Measurements from ENCODE around the gene FOLR1.

The FOLR1 gene

DNA sequence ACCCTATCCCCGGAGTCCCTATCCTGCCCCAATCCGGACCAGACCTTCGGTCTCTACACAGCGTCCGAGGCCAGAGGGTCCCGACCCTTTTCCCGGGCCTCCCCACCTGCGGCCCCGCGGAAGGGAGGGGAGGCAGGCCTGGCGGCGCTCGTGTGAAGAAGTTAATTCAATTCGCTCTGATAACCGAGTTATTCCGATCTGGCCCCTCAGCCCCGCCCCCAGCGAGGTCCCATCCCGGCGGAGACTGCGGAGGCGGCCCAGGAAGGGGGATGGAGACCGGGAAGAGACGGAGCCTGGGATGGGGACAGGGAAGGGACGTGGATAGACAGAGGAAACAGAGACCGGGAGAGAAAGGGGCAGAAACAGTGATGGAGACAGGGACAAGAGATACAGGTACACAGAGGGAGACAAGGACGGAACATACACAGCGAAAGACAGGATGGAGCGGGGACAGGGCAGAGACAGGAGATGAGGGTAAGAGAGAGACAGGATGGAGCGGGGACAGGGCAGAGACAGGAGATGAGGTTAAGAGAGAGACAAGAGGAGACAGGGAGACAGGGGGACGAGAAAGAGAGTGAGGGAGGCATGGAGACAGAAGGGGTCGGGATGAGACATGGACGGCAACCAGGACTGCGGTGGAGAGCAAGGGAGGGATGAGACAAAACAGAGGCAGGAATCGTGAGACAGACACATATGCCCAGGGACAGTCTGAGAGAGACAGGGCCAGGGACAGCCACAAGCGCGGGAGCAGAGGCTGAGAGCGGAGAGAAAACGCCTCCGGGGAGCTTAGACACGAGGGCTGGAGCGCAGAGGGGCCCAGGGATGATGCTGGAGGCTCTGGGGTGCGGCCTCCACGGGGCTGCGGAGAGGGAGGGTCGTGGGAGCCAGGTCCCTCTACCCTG is 52.7 kb downstream of the FOLR1 start:
- Histone ChIP-seq H3F3A (ENCODE audit: insufficient read depth, low read length) (no peaks in the 10 kb centered on the region), H4K20me1 (ENCODE audit: insufficient read depth, low read length) (no peaks in the 10 kb centered on the region), H3K4me1 (ENCODE audit: low read length) (no peaks in the 10 kb centered on the region), H3K4me2 (ENCODE audit: low read depth, low read length) (no peak overlapping the region), H3K9me2 (replicated peaks; ENCODE audit: insufficient read depth, low read length) (no peaks in the 10 kb centered on the region), H3K79me2 (ENCODE audit: low read length) (no peaks in the 10 kb centered on the region), H3K27ac (ENCODE audit: low read length) (no peak overlapping the region), H3K9me3 (replicated peaks; ENCODE audit: insufficient read depth, low read length) (no peaks in the 10 kb centered on the region), H2AFZ (ENCODE audit: low read length) (no peak overlapping the region), H3K27me3 (replicated peaks; ENCODE audit: insufficient read depth, low read length) (peaks cover 30% of the 10 kb centered on the region), H3K9ac (ENCODE audit: low read length) (no peak overlapping the region), H3K36me3 (replicated peaks; ENCODE audit: insufficient read depth, low read length) (no peaks in the 10 kb centered on the region), H3K4me3 (ENCODE audit: low read length) (no peak overlapping the region)
- DNase-seq: no peak
- no peak for TF ChIP-seq EZH2 (optimal IDR thresholded peaks at IDR 0.05; ENCODE audit: low read depth, low read length)
- no peak for TF ChIP-seq EZH2phosphoT487 (IDR thresholded peaks at IDR 0.05; ENCODE audit: low read length)
- TF ChIP-seq, protein P1, sequence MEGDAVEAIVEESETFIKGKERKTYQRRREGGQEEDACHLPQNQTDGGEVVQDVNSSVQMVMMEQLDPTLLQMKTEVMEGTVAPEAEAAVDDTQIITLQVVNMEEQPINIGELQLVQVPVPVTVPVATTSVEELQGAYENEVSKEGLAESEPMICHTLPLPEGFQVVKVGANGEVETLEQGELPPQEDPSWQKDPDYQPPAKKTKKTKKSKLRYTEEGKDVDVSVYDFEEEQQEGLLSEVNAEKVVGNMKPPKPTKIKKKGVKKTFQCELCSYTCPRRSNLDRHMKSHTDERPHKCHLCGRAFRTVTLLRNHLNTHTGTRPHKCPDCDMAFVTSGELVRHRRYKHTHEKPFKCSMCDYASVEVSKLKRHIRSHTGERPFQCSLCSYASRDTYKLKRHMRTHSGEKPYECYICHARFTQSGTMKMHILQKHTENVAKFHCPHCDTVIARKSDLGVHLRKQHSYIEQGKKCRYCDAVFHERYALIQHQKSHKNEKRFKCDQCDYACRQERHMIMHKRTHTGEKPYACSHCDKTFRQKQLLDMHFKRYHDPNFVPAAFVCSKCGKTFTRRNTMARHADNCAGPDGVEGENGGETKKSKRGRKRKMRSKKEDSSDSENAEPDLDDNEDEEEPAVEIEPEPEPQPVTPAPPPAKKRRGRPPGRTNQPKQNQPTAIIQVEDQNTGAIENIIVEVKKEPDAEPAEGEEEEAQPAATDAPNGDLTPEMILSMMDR (IDR thresholded peaks at IDR 0.05; ENCODE audit: low read length): no peak

DNA sequence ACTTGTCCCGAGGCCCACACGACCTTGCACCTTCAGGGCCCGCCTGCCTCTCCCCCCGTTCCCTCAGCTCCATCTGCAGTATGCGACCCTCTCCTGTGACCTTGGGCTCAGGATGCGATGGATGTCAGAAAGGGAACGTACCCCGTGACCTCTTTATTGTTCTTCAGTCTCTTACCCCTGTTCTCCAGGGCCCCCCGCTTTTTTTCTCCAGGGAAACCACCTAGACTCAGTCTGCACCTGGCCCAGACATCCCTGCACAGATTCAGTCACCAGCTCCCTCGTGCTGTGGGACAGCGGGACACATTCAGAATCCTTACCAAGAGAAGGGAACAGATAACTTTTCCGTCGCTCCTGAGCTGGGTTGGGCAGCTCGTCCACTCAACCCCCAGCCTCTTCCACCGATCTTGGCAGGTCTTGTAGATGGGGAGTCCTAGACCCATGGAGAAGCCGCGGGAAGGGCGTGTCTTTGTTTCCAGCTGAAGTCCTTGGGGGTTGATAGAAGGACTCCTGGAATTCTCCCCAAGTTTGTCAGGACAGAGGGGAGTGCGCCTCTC is 53.4 kb downstream of the FOLR1 start:
- no peaks in the 10 kb centered on the region for H3K9me2 ChIP-seq (replicated peaks; ENCODE audit: insufficient read depth, low read length)
- H3K79me2 ChIP-seq (ENCODE audit: low read length): no peaks in the 10 kb centered on the region
- no peak overlapping the region for H2AFZ ChIP-seq (ENCODE audit: low read length)
- no peak for DNase-seq
- TF ChIP-seq, protein P1 (IDR thresholded peaks at IDR 0.05; ENCODE audit: low read length): no peak
- no peak for TF ChIP-seq EZH2phosphoT487 (IDR thresholded peaks at IDR 0.05; ENCODE audit: low read length)
- no peak for TF ChIP-seq EZH2 (optimal IDR thresholded peaks at IDR 0.05; ENCODE audit: low read depth, low read length)
- no peak overlapping the region for H3K4me2 ChIP-seq (ENCODE audit: low read depth, low read length)
- no peaks in the 10 kb centered on the region for H3K9me3 ChIP-seq (replicated peaks; ENCODE audit: insufficient read depth, low read length)
- H3K4me3 ChIP-seq (ENCODE audit: low read length): no peak overlapping the region
- H3K36me3 ChIP-seq (replicated peaks; ENCODE audit: insufficient read depth, low read length): no peaks in the 10 kb centered on the region
- H3K4me1 ChIP-seq (ENCODE audit: low read length): no peaks in the 10 kb centered on the region
- no peak overlapping the region for H3K27ac ChIP-seq (ENCODE audit: low read length)
- H4K20me1 ChIP-seq (ENCODE audit: insufficient read depth, low read length): no peaks in the 10 kb centered on the region
- H3K9ac ChIP-seq (ENCODE audit: low read length): no peak overlapping the region
- H3K27me3 ChIP-seq (replicated peaks; ENCODE audit: insufficient read depth, low read length): peaks cover 25% of the 10 kb centered on the region
- no peaks in the 10 kb centered on the region for H3F3A ChIP-seq (ENCODE audit: insufficient read depth, low read length)

Measured in MM.1S (cell line).